Measurements from ENCODE around the gene TACO1. TPM values are rescaled to one million over a fixed set of nuclear protein-coding genes. Genes with fewer than 3 reads are reported as not detected.
A peak's percentile ranks its signal among the peaks of the same experiment; 100 is the strongest.

Gene TACO1
- 10 to 100 TPM in 11 of 12 donors, not detected in 1; 13.8 to 19.3 (median 17.1) TPM for polyA plus RNA-seq (ENCODE audit: insufficient read length in 12 of 12)
- long read RNA-seq, donor 1, transcript TACO1-201 (5 exons, 1,469 nt): major isoform, 5 of 5 reads
- long read RNA-seq, donor 1, partial matches to known transcripts: 0 of 5 reads
- long read RNA-seq, donor 1, other reads (novel, unspliced or antisense): 0 of 5 reads
- long read RNA-seq, donor 2, transcript TACO1-201 (5 exons, 1,469 nt): major isoform, 6 of 6 reads
- long read RNA-seq, donor 2, partial matches to known transcripts: 0 of 6 reads
- long read RNA-seq, donor 2, other reads (novel, unspliced or antisense): 0 of 6 reads
- long read RNA-seq, donor 3, partial matches to known transcripts: 0 of 2 reads
- long read RNA-seq, donor 3, other reads (novel, unspliced or antisense): 0 of 2 reads
- long read RNA-seq, donor 4, partial matches to known transcripts: 0 of 4 reads
- long read RNA-seq, donor 4, other reads (novel, unspliced or antisense): 0 of 4 reads
- long read RNA-seq, donor 5, transcript TACO1-201 (5 exons, 1,469 nt): major isoform, 15 of 15 reads
- long read RNA-seq, donor 5, partial matches to known transcripts: 0 of 15 reads
- long read RNA-seq, donor 5, other reads (novel, unspliced or antisense): 0 of 15 reads
- long read RNA-seq, donor 6, transcript TACO1-201 (5 exons, 1,469 nt): major isoform, 5 of 5 reads
- long read RNA-seq, donor 6, partial matches to known transcripts: 0 of 5 reads
- long read RNA-seq, donor 6, other reads (novel, unspliced or antisense): 0 of 5 reads
- long read RNA-seq, donor 7, partial matches to known transcripts: 0 of 3 reads
- long read RNA-seq, donor 7, other reads (novel, unspliced or antisense): 0 of 3 reads
- long read RNA-seq, donor 8, transcript TACO1-201 (5 exons, 1,469 nt): major isoform, 5 of 5 reads
- long read RNA-seq, donor 8, partial matches to known transcripts: 0 of 5 reads
- long read RNA-seq, donor 8, other reads (novel, unspliced or antisense): 0 of 5 reads
- long read RNA-seq, donor 9, partial matches to known transcripts: 0 of 4 reads
- long read RNA-seq, donor 9, other reads (novel, unspliced or antisense): 0 of 4 reads
- long read RNA-seq, donor 10, transcript TACO1-201 (5 exons, 1,469 nt): major isoform, 15 of 15 reads
- long read RNA-seq, donor 10, partial matches to known transcripts: 0 of 15 reads
- long read RNA-seq, donor 10, other reads (novel, unspliced or antisense): 0 of 15 reads
- long read RNA-seq, donor 11, partial matches to known transcripts: 0 of 2 reads
- long read RNA-seq, donor 11, other reads (novel, unspliced or antisense): 0 of 2 reads

DNA sequence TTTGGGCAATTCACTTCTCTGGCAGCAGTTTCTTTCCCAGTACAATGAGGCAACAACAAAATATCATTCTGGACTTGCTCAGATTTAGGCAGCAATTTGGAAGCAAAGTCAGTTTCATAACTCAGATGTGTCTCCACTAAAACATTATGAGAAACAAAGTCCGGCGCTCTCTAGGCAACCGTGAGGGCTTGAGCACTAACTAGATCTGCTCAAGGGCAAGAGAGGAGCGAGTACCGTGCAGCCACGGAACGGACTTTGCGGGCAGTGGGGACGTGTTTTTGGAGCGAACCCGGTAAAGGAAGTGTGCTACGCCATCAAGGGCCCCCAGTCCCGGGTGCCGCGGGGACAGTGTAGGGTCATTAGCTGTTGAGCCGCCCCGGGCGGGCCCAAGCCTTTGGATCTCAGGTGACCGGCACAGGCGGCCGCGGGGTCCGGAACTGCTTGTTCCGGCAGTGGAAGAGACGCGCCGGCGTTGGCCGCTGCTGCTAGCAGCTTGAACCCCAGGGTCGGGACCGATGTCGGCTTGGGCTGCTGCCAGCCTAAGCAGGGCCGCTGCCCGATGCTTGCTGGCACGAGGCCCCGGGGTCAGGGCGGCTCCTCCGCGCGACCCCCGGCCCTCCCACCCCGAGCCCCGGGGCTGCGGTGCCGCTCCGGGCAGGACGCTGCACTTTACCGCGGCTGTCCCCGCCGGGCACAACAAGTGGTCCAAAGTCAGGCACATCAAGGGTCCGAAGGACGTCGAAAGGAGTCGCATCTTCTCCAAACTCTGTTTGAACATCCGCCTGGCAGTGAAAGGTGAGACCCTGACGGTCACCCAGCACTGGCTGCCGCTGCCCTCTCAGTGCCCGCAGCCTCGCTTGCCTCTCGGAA is at the start of gene TACO1:
TACO1 (plus strand) TSS at position 327 of the 870 bp plus-strand sequence; CDS start at position 516, 189 bp downstream.
- DNase-seq: peak; percentile 86

DNA sequence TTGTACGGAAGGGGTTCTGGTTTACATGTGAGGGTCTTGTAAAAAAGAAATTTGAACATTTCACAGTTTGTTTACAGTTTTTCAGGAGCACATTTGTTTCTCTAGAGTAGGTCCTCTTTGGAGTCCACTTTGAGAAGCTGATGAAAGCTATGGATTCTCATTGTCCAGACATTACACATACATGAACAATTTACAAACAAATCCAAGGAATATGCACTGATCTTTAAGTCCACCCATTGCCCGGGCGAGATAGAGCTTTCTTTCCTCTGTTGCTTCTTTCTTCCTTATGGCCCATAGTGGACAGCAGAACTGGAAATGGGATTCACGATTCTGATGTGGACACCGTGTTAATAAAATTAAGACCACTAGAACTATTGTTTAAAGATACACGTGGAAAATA is 48.5 kb upstream of the TACO1 start:
- DNase-seq: no peak

DNA sequence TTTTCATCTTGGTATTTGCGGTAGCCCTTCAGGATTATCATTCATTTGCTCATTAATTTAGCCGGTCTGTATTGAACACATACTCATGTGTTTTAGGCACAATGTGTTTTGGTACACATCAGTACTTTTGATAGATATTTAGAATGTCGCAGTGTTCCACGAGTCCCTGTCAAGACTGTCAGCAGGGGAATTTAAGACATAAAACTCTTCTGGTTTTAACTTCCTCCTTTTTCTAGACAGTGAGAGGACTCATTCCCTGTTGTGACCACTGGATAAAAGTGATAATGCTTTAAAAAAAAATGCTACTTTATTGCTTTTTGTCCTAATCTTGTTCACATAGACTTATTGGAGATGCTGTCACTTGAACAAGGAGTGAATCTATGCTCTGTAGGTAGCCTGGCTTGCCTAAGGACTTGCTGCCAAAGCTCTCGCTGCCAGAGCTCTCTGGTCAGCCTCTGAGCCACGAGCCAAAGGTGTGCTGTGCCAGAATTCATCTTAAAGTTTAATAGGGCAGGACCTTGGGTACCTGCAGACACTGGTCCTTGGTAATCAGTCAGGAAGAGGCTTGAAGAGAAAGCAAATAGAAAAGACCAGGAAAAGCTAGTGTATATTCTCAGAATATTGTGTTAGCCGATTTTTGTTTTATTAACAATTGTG is 45.1 kb upstream of the TACO1 start:
- DNase-seq: no peak

DNA sequence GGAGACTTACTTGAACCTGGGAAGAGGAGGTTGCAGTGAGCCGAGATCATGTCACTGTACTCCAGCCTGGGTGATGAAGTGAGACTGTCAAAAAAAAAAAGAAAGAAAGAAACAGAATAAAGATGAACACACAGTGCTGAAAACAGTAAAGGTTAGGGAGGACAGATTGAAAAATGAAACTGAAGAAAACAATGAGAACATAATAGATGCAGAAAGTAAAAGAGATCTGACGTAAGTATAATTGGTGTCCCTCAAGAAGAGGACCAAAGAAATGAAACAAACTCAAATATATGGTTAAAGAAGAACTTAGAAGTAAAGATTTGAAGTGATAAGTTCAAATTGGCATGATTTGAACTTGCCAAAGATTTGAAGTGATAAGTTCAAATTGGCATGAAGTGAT is 43.3 kb upstream of the TACO1 start:
- DNase-seq: no peak

DNA sequence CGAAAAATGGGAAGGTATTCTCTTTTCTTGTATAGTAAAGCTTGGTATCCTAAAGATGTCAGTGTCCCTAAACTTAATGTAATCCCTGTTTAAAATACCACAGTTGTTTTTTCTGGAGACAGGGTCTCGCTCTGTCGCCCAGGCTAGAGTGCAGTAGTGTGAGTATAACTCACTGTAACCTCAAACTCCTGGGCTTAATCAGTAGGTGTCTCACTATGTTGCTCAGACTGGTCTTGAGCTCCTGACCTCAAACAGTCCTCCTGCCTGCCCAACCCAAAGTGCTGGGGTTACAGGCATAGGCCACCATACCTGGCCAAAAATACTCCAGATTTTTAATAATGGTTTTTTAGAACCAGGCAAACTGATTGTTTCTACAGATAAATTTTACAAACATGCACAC is 42.3 kb upstream of the TACO1 start:
- no peak for DNase-seq

GRCh38 chr17:63561819-63562218 is 38.9 kb upstream of the TACO1 start:
- DNase-seq: no peak

- DNase-seq: no peak
Observed at GRCh38 chr17:63563339-63563738, 37.4 kb upstream of the TACO1 start.

DNA sequence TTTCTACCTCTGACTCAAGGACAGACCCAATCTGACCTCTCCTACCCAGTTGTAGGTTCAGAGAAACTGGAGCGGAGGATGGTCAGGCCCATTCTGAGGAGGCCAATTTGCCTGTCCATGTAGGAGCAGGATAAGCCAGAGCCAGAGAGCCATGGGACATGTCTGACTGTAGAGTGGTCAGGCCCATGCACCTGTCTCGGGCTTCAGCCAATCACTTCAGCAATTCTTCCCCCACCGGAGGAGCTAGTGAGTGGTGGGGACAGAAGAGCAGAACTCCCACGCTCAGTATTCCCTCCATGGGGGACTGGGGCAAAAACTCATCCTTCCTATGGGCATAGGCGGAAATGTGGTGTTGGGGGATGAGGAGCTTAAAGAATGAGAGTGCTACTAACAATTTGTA is 36.1 kb upstream of the TACO1 start:
- DNase-seq: no peak

- DNase-seq: no peak
Observed at GRCh38 chr17:63567229-63567628, 33.5 kb upstream of the TACO1 start.

- no peak for DNase-seq
Observed at GRCh38 chr17:63568563-63568962, 32.1 kb upstream of the TACO1 start.

GRCh38 chr17:63571632-63572310 is 28.9 kb upstream of the TACO1 start:
- DNase-seq: no peak

DNA sequence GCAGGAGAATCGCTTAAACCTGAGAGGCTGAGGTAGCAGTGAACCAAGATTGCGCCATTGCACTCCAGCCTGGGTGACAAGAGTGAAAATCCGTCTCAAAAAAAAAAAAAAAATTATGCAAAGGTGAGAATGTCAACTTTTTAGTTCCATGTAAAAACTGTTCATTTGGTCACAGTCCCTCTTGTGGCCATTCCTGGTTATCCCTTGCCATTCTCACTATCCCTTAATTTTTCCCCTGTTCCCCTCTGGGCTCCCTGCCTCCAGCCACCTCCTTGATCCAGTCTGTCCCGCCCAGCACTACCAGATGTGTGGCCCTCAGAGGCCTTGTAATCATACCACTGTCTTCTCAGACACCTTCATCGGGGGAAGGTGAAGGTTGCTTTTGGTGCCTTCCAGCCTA is 27.1 kb upstream of the TACO1 start:
- no peak for DNase-seq

DNA sequence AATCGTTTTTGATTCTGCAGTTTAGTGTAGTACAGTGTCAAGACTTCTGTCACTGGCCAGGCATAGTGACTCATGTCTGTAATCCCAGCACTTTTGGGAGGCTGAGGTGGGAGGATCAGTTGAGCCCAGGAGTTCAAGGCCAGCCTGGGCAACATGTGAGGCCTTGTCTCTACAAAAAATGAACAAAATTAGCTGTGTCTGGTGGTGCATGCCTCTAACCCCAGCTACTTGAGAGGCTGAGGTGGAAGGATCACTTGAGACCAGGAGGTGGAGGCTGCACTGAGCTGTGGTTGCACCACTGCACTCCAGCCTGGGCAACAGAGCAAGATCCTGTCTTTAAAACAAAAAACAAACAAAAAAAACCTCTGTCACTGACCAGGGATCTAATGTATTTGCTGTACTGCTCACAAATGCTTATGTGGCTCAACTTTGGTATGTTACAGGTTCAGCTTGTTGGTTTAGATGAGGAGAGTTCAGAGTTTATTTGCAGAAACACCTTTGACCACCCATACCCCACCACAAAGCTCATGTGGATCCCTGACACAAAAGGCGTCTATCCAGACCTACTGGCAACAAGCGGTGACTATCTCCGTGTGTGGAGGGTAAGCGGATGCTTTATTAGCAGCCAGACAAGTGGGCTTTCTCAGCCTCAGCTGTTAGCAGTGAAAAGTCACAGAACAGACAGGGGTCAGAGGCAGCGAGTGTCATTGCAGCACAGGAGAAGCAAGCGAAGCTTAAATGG is 22.5 kb upstream of the TACO1 start:
- no peak for DNase-seq

DNA sequence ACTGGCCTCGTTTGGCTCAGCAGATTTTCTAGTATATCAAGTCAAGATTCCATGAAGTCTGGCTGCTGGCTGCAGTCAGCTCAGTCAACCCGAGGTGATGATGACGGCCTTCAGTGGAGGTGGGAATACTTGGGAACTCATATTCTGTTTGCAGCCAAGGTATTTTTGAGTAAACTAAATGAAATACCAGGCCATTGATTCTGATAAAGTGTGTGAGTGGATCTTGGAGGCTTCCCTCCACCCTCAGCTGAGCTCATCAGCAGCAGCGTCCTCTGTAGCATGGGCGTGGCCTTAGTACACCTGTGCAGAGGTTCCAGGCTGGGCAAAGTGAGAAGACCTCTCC is 22.0 kb upstream of the TACO1 start:
- no peak for DNase-seq

- no peak for DNase-seq
Observed at GRCh38 chr17:63579633-63580032, 21.1 kb upstream of the TACO1 start.

DNA sequence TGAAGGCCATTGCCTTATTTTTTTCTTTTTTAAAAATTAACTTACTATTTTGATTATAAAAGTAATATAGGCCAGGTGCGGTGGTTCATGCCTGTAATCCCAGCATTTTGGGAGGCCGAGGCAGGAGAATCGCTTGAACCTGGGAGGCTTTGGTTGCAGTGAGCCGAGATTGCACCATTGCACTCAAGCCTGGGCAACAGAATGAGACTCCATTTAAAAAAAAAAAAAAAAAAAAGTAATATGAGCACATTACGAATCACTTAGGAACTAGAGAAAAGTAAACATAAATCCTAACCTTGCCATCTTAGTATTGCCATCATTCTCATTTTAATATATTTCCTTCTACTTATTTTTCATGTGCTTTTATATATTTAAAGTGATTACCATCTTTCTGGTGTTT is 12.9 kb upstream of the TACO1 start:
- no peak for DNase-seq

DNA sequence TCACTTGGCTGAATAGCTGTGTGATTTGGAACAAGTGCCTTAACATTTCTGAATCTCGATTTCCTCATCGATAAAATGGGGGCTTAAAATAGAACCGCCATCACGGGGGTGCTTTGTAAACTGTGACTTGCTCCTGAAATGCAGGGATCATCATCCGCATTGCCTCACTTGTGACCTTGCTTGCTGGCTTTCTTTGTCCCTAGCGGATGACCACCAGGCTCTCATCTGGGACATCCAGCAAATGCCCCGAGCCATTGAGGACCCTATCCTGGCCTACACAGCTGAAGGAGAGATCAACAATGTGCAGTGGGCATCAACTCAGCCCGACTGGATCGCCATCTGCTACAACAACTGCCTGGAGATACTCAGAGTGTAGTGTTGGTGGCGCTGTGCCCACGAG is 11.9 kb upstream of the TACO1 start:
- DNase-seq: no peak

DNA sequence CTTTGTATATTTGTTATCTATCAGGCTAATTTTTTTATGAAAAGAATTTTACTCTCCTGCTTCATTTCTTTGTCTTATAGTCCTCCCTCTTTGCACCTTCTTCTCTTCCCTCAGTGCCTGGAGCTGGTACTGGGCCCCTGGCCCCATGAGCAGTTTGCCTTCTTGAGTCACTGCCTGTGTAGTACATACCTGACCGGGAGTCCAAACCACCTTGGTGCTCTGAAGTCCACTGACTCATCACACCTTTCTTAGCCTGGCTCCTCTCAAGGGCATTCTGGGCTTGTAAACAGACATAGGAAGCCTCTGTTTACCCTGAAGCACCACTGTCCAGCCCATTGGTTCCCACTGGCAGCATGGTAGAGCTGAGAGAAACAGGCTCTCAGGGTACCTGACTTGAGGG is 11.0 kb upstream of the TACO1 start:
- no peak for DNase-seq

DNA sequence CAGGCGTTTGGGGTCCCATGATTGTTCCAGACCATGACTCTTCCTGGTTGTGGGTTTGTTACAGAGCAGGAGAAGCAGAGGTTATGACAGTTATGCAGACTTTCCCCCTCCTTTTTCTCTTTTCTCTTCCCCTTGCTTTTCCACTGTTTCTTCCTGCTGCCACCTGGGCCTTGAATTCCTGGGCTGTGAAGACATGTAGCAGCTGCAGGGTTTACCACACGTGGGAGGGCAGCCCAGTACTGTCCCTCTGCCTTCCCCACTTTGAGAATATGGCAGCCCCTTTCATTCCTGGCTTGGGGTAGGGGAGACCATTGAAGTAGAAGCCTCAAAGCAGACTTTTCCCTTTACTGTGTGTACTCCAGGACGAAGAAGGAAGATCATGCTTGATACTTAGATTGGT is 7.9 kb upstream of the TACO1 start:
- no peak for DNase-seq
